Hepatocyte (in vitro differentiated cells): ENCODE data around the gene RIC8B.

Source experiments
- EZH2 ChIP-seq: fragments of 200-600 bp; sonication (generic); IDR thresholded peaks from 2 replicates; pipeline ENCODE4 v1.6.1; 2016; ENCODE audit warnings: antibody characterized with exemption, mild to moderate bottlenecking, borderline replicate concordance
- TF ChIP-seq, protein P1 (sequence below): fragments of 200-600 bp; sonication (generic); IDR thresholded peaks from 2 replicates; pipeline ENCODE4 v1.5.1; 2016; ENCODE audit warnings: antibody characterized with exemption, mild to moderate bottlenecking; ENCODE audit not compliant: poor library complexity

DNA sequence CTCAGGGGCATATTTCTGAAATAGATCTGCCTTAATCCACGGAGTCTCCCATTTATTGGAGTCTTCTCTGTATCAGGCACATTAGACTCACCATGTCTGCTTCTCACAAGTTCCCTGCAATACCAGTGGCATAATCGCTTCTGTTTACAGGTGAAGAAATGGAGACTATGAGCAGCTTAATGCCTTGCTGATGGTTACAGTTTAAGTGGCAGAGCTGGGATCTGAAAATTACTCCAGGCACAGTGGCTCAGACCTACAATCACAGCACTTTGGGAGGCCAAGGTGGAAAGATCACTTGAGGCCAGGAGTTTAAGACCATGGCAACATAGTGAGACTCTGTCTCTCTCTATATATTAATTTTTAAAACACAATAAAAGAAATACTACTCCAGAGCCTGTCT lies 7.3 kb upstream of the RIC8B start:
- TF ChIP-seq, protein P1, sequence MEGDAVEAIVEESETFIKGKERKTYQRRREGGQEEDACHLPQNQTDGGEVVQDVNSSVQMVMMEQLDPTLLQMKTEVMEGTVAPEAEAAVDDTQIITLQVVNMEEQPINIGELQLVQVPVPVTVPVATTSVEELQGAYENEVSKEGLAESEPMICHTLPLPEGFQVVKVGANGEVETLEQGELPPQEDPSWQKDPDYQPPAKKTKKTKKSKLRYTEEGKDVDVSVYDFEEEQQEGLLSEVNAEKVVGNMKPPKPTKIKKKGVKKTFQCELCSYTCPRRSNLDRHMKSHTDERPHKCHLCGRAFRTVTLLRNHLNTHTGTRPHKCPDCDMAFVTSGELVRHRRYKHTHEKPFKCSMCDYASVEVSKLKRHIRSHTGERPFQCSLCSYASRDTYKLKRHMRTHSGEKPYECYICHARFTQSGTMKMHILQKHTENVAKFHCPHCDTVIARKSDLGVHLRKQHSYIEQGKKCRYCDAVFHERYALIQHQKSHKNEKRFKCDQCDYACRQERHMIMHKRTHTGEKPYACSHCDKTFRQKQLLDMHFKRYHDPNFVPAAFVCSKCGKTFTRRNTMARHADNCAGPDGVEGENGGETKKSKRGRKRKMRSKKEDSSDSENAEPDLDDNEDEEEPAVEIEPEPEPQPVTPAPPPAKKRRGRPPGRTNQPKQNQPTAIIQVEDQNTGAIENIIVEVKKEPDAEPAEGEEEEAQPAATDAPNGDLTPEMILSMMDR: no peak
- TF ChIP-seq EZH2: no peak
